Panc1 (cell line): ENCODE results near the gene EEIG1. TPM values are rescaled to one million over a fixed set of nuclear protein-coding genes. Genes with fewer than 3 reads are reported as not detected.

Experiments
- ATAC-seq: fragments of 200-7000 bp; cut with Tn5 transposase; 2 replicates; pipeline ENCODE4 v1.9.1; 2020; ENCODE audit warnings: mild to moderate bottlenecking, moderate library complexity
- BruUV-seq: library from RNA; stranded (reverse); fragments of 400-500 nt; replicated peaks from 2 replicates; lab custom pipeline; 2021; lab: Mats Ljungman, UMichigan
- CTCF ChIA-PET: fragments of 300-600 bp; sonication (Branson Sonifier 250); formaldehyde crosslinking; loops from one replicate; lab custom pipeline; 2022; ENCODE audit warnings: antibody characterized with exemption; lab: Charles Lee
- POLR2A ChIA-PET: fragments of 300-600 bp; sonication (Branson Sonifier 250); formaldehyde crosslinking; loops from one replicate; lab custom pipeline; 2022; ENCODE audit warnings: antibody characterized with exemption; lab: Charles Lee
- DNase-seq: peaks from one replicate; pipeline ENCODE4 v3.0.0-alpha.2; 2010; ENCODE audit warnings: low read depth, low spot score
- H3K27ac ChIP-seq: 2 replicates; pipeline ENCODE4 v1.5.1; 2011; ENCODE audit warnings: mild to moderate bottlenecking, low read length, inconsistent platforms
- H3K27me3 ChIP-seq: fragments of 200-500 bp; sonication (Bioruptor generic); 2 replicates; pipeline ENCODE4 v1.6.0; 2014; ENCODE audit warnings: low read length, inconsistent platforms; ENCODE audit not compliant: control insufficient read depth, insufficient read depth
- H3K36me3 ChIP-seq: fragments of 200-500 bp; sonication (Bioruptor generic); 2 replicates; pipeline ENCODE4 v1.5.1; 2014; ENCODE audit warnings: inconsistent platforms, mild to moderate bottlenecking, low read length, moderate library complexity; ENCODE audit not compliant: control insufficient read depth, insufficient read depth
- H3K4me1 ChIP-seq: 2 replicates; pipeline ENCODE4 v1.5.1; 2011; ENCODE audit warnings: inconsistent platforms, mild to moderate bottlenecking, low read length, moderate library complexity; ENCODE audit not compliant: control insufficient read depth, insufficient read depth
- H3K4me3 ChIP-seq, 2 experiments: 2 replicates each; pipeline ENCODE4 v1.5.1; 2011 to 2012; ENCODE audit warnings: low read depth in 2 of 2, low read length in 2 of 2, mild to moderate bottlenecking in 2 of 2, inconsistent platforms in 1 of 2, moderate library complexity in 1 of 2
- H3K9me3 ChIP-seq: fragments of 200-500 bp; sonication (Bioruptor generic); 2 replicates; pipeline ENCODE4 v1.5.1; 2014; ENCODE audit warnings: low read depth, mild to moderate bottlenecking, inconsistent platforms, low read length, moderate library complexity; ENCODE audit not compliant: control insufficient read depth, insufficient read depth
- POLR2AphosphoS5 ChIP-seq: IDR thresholded peaks from 2 replicates; pipeline ENCODE4 v1.6.1; 2012; ENCODE audit warnings: mild to moderate bottlenecking, low read depth, low read length, moderate library complexity
- SIN3A ChIP-seq: IDR thresholded peaks from 2 replicates; pipeline ENCODE4 v1.6.1; 2012; ENCODE audit warnings: low read depth, mild to moderate bottlenecking, low read length, moderate library complexity, borderline replicate concordance; ENCODE audit not compliant: insufficient read depth
- TCF7L2 ChIP-seq: IDR thresholded peaks from 2 replicates; pipeline ENCODE4 v1.6.1; 2011; ENCODE audit warnings: mild to moderate bottlenecking, low read depth, low read length, inconsistent platforms
- in situ Hi-C: cut with HindIII; loops from 2 replicates; pipeline ENCODE4 v1.10.0; 2016; ENCODE audit warnings: low sequenced_read_pairs, low pct_unique_long_range_greater_than_20kb
- intact Hi-C: fragments of 100-400 bp; cut with micrococcal nuclease; formaldehyde crosslinking; loops from one replicate; pipeline ENCODE4 v1.10.0; 2022; ENCODE audit not compliant: unreplicated experiment
- total RNA-seq: library from RNA; stranded (reverse); gene quantifications from one replicate; pipeline ENCODE4 v1.2.1, GENCODE V29; 2021; ENCODE audit not compliant: unreplicated experiment
- TF ChIP-seq, protein P1 (sequence below): fragments of 450-650 bp; IDR thresholded peaks from 2 replicates; pipeline ENCODE4 v1.5.1; 2017; ENCODE audit warnings: mild to moderate bottlenecking
- TF ChIP-seq, protein P2 (sequence below), 2 experiments: IDR thresholded peaks; 2 replicates each; pipeline ENCODE4 v1.6.1; 2011 to 2012; ENCODE audit warnings: low read depth in 2 of 2, control low read depth in 1 of 2, low read length in 1 of 2, mild to moderate bottlenecking in 1 of 2, moderate library complexity in 1 of 2; ENCODE audit not compliant: insufficient read depth in 1 of 2

Gene EEIG1
- total RNA-seq, 1 experiment from 2014 or later, result 361 TPM

DNA sequence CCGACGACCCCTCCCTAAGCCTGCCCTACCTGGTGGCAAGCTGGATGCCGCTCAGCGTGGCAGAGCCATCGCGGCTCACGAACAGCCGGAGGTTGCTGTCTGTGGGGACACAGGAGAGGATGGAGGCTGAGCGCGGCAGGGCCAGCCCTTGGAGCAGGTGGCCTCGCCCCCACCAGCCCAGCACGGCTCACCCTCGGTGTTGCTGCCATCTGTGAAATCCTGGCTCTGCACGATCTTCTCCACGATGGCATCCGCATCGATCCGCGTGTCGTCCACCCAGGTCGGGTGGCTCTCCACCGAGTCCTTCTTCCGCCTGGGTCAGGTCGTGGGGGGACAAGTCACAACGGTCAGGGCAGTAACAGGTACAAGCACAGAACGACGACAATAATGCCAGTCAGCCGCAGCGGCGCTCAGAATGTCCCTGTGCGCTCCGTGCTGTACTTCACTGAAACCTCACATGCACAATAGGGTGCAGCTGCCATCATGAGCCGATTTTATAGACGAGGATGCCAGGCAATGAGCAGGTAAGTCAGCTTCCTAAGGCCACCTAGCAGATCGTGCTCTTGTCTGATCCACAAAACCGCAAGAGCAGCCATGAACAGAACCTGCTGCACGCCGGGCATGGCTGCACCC, 36.1 kb downstream of the EEIG1 start:
- H3K9me3 ChIP-seq, result no peaks in the 10 kb centered on the region
- H3K4me3 ChIP-seq, result no peak overlapping the region
- in situ Hi-C loops (loop anchor here (25.0 kb wide), 1 partner anchor 143 kb away; no protein-coding TSS in a partner anchor), intact Hi-C loops (loop anchor here (5.0 kb wide), 2 partner anchors 33 to 93 kb away; no protein-coding TSS in a partner anchor)
- ChIA-PET POLR2A (no interaction called here), CTCF (interaction anchor here (0.6 to 1.3 kb wide), 2 partner anchors 83 to 90 kb away, joined by 6 to 8 read pairs; no protein-coding TSS in a partner anchor)
- DNase-seq (no peak), ATAC-seq (no peak)
- no peaks in the 10 kb centered on the region for H3K27me3 ChIP-seq
- no peak for TF ChIP-seq TCF7L2
- TF ChIP-seq, protein P1, sequence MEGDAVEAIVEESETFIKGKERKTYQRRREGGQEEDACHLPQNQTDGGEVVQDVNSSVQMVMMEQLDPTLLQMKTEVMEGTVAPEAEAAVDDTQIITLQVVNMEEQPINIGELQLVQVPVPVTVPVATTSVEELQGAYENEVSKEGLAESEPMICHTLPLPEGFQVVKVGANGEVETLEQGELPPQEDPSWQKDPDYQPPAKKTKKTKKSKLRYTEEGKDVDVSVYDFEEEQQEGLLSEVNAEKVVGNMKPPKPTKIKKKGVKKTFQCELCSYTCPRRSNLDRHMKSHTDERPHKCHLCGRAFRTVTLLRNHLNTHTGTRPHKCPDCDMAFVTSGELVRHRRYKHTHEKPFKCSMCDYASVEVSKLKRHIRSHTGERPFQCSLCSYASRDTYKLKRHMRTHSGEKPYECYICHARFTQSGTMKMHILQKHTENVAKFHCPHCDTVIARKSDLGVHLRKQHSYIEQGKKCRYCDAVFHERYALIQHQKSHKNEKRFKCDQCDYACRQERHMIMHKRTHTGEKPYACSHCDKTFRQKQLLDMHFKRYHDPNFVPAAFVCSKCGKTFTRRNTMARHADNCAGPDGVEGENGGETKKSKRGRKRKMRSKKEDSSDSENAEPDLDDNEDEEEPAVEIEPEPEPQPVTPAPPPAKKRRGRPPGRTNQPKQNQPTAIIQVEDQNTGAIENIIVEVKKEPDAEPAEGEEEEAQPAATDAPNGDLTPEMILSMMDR, result no peak
- TF ChIP-seq SIN3A, result no peak
- TF ChIP-seq POLR2AphosphoS5, result no peak
- TF ChIP-seq, protein P2, sequence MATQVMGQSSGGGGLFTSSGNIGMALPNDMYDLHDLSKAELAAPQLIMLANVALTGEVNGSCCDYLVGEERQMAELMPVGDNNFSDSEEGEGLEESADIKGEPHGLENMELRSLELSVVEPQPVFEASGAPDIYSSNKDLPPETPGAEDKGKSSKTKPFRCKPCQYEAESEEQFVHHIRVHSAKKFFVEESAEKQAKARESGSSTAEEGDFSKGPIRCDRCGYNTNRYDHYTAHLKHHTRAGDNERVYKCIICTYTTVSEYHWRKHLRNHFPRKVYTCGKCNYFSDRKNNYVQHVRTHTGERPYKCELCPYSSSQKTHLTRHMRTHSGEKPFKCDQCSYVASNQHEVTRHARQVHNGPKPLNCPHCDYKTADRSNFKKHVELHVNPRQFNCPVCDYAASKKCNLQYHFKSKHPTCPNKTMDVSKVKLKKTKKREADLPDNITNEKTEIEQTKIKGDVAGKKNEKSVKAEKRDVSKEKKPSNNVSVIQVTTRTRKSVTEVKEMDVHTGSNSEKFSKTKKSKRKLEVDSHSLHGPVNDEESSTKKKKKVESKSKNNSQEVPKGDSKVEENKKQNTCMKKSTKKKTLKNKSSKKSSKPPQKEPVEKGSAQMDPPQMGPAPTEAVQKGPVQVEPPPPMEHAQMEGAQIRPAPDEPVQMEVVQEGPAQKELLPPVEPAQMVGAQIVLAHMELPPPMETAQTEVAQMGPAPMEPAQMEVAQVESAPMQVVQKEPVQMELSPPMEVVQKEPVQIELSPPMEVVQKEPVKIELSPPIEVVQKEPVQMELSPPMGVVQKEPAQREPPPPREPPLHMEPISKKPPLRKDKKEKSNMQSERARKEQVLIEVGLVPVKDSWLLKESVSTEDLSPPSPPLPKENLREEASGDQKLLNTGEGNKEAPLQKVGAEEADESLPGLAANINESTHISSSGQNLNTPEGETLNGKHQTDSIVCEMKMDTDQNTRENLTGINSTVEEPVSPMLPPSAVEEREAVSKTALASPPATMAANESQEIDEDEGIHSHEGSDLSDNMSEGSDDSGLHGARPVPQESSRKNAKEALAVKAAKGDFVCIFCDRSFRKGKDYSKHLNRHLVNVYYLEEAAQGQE (IDR thresholded peaks at IDR 0.05; ENCODE audit: insufficient read depth in 1 of 2, low read depth in 2 of 2, low read length in 1 of 2), result no peak
- BruUV-seq, result no TSS peak
- peak overlapping the region; percentile 17; the same call in 1 of the 2 replicates for H3K27ac ChIP-seq
- H3K36me3 ChIP-seq, result peaks cover 7% of the 10 kb centered on the region
- H3K4me1 ChIP-seq, result peaks cover 84% of the 10 kb centered on the region

DNA sequence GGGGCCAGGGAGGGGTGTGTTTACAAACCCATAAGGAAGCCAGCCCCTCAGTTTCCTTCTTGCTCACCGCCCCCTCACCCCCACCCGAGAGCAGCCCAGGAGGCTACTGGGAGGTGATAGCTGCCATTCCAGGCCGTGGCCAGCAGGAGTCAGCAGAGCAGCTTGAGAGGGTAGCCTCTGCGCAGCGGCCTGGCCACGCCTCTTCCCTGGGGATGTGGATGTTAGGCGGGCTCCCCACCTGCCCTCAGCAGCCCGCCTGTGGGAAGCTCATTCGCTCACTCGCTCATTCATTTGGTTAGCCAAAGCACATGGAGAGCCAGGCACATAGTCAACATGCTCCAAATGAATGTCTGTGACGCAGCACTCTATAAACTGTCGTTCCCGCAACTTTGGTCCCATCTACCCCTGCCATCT, 37.1 kb downstream of the EEIG1 start:
- in situ Hi-C loops, result loop anchor here (25.0 kb wide), 1 partner anchor 144 kb away; no protein-coding TSS in a partner anchor

More for the DNA sequence above, 37.1 kb downstream of the EEIG1 start:
- POLR2A ChIA-PET, result no interaction called here
- ATAC-seq, result peak; percentile 69
- DNase-seq, result no peak
- Histone ChIP-seq H3K27me3 (no peaks in the 10 kb centered on the region), H3K4me3 (no peak overlapping the region), H3K9me3 (no peaks in the 10 kb centered on the region), H3K27ac (peak overlapping the region; percentile 57), H3K36me3 (peaks cover 7% of the 10 kb centered on the region), H3K4me1 (peaks cover 83% of the 10 kb centered on the region)
- intact Hi-C loops, result loop anchor here (5.0 kb wide), 2 partner anchors 34 to 94 kb away; no protein-coding TSS in a partner anchor
- no peak for TF ChIP-seq POLR2AphosphoS5
- TF ChIP-seq, protein P1, result peak; percentile 86
- no TSS peak for BruUV-seq
- CTCF ChIA-PET, result interaction anchor here (0.7 to 1.3 kb wide), 2 partner anchors 91 to 174 kb away, joined by 3 to 8 read pairs; no protein-coding TSS in a partner anchor
